Smooth muscle cell (in vitro differentiated cells): ENCODE data around the gene SDK2. TPM values are rescaled to one million over a fixed set of nuclear protein-coding genes. Genes with fewer than 3 reads are reported as not detected.

ENCODE experiments used
- DNase-seq: peaks from one replicate; lab custom pipeline; 2025; ENCODE audit not compliant: unreplicated experiment; lab: John Stamatoyannopoulos, UW
- H2AFZ ChIP-seq: fragments of 200-600 bp; sonication (generic); 2 replicates; pipeline ENCODE4 v1.6.0; 2016; ENCODE audit warnings: antibody characterized with exemption, low read depth, mild to moderate bottlenecking
- H3F3A ChIP-seq: fragments of 200-600 bp; sonication (generic); 2 replicates; pipeline ENCODE4 v1.6.0; 2017; ENCODE audit warnings: antibody characterized with exemption, low read depth
- H3K27ac ChIP-seq: fragments of 200-600 bp; sonication (generic); 2 replicates; pipeline ENCODE4 v1.5.1; 2016; ENCODE audit warnings: low read depth, mild to moderate bottlenecking
- H3K27me3 ChIP-seq: fragments of 200-600 bp; sonication (generic); 2 replicates; pipeline ENCODE4 v1.6.1; 2016; ENCODE audit warnings: low read depth, mild to moderate bottlenecking
- H3K36me3 ChIP-seq: fragments of 200-600 bp; sonication (generic); 2 replicates; pipeline ENCODE4 v1.5.1; 2016; ENCODE audit warnings: low read depth
- H3K4me1 ChIP-seq: fragments of 200-600 bp; sonication (generic); 2 replicates; pipeline ENCODE4 v1.5.1; 2016; ENCODE audit warnings: low read depth
- H3K4me2 ChIP-seq: fragments of 200-600 bp; sonication (generic); 2 replicates; pipeline ENCODE4 v1.6.0; 2016; ENCODE audit warnings: mild to moderate bottlenecking
- H3K4me3 ChIP-seq: fragments of 200-600 bp; sonication (generic); 2 replicates; pipeline ENCODE4 v1.5.1; 2016; ENCODE audit warnings: mild to moderate bottlenecking
- H3K79me2 ChIP-seq: fragments of 200-600 bp; sonication (generic); 2 replicates; pipeline ENCODE4 v1.6.0; 2016; ENCODE audit warnings: low read depth, mild to moderate bottlenecking
- H3K9ac ChIP-seq: fragments of 200-600 bp; sonication (generic); 2 replicates; pipeline ENCODE4 v1.6.0; 2016; ENCODE audit warnings: low read depth
- H3K9me3 ChIP-seq: fragments of 200-600 bp; sonication (generic); replicated peaks from 2 replicates; pipeline ENCODE4 v1.5.1; 2016; ENCODE audit warnings: low read depth
- H4K20me1 ChIP-seq: fragments of 200-600 bp; sonication (generic); 2 replicates; pipeline ENCODE4 v1.6.0; 2016; ENCODE audit warnings: low read depth
- CTCF ChIP-seq: fragments of 200-600 bp; sonication (generic); IDR thresholded peaks from 2 replicates; pipeline ENCODE4 v1.5.1; 2017; ENCODE audit warnings: borderline replicate concordance, mild to moderate bottlenecking, antibody characterized with exemption; ENCODE audit not compliant: insufficient read depth, poor library complexity, severe bottlenecking
- WGBS: methylation state at CpG from one replicate; pipeline ENCODE4 v1.1.7; 2016; ENCODE audit warnings: low lambda C conversion rate; 5-methylcytosine and 5-hydroxymethylcytosine counted together
- polyA plus RNA-seq: library from polyadenylated mRNA; unstranded; fragments of >200 nt; fragmentation: Nextera tagmentation; extraction: Ambion mirVana; gene quantifications from 2 replicates; pipeline ENCODE4 v1.2.1, GENCODE V29; 2016
- total RNA-seq: library from RNA; depleted of rRNA; stranded (reverse); fragments of >200 nt; gene quantifications from 2 replicates; pipeline ENCODE4 v1.2.3, GENCODE V29; 2014

Gene SDK2
- total and polyA plus RNA-seq, 2 experiments from 2014 or later: 4.6 to 6.5 TPM

- no peak overlapping the region for H3K4me3 ChIP-seq
- no peak overlapping the region for H3K9ac ChIP-seq
- WGBS: 83% methylated on average over 9 of the region's 9 CpGs
- H3K4me2 ChIP-seq: no peak overlapping the region
- no peaks in the 10 kb centered on the region for H3F3A ChIP-seq
- H3K4me1 ChIP-seq: peaks cover 17% of the 10 kb centered on the region
- H3K36me3 ChIP-seq: no peaks in the 10 kb centered on the region
- H3K79me2 ChIP-seq: peaks cover 4% of the 10 kb centered on the region
- no peak overlapping the region for H3K27ac ChIP-seq
- DNase-seq: no peak
- TF ChIP-seq CTCF: no peak
- no peaks in the 10 kb centered on the region for H3K27me3 ChIP-seq
- no peak overlapping the region for H2AFZ ChIP-seq
- no peaks in the 10 kb centered on the region for H3K9me3 ChIP-seq
- H4K20me1 ChIP-seq: peaks cover 44% of the 10 kb centered on the region
Observed at GRCh38 chr17:73542323-73542722, 101.9 kb downstream of the SDK2 start.

- no peak overlapping the region for H3K9ac ChIP-seq
- no peaks in the 10 kb centered on the region for H3K36me3 ChIP-seq
- no peaks in the 10 kb centered on the region for H3K27me3 ChIP-seq
- peaks cover 40% of the 10 kb centered on the region for H4K20me1 ChIP-seq
- no peak overlapping the region for H3K4me2 ChIP-seq
- H2AFZ ChIP-seq: no peak overlapping the region
- no peak overlapping the region for H3K4me3 ChIP-seq
- no peaks in the 10 kb centered on the region for H3K9me3 ChIP-seq
- peaks cover 4% of the 10 kb centered on the region for H3K79me2 ChIP-seq
- H3K4me1 ChIP-seq: peaks cover 24% of the 10 kb centered on the region
- TF ChIP-seq CTCF: no peak
- H3K27ac ChIP-seq: no peak overlapping the region
- no peaks in the 10 kb centered on the region for H3F3A ChIP-seq
- WGBS: 91% methylated on average over 16 of the region's 16 CpGs
- DNase-seq: no peak
Observed at GRCh38 chr17:73541561-73541981, 102.7 kb downstream of the SDK2 start.

GRCh38 chr17:73541111-73541510, 103.1 kb downstream of the SDK2 start:
- 89% methylated on average over 6 of the region's 6 CpGs for WGBS
- Histone ChIP-seq H4K20me1 (peaks cover 35% of the 10 kb centered on the region), H3F3A (no peaks in the 10 kb centered on the region), H3K36me3 (no peaks in the 10 kb centered on the region), H3K9ac (no peak overlapping the region), H2AFZ (no peak overlapping the region), H3K79me2 (peaks cover 4% of the 10 kb centered on the region), H3K27me3 (no peaks in the 10 kb centered on the region), H3K4me1 (peaks cover 29% of the 10 kb centered on the region), H3K9me3 (no peaks in the 10 kb centered on the region), H3K4me3 (no peak overlapping the region), H3K27ac (no peak overlapping the region), H3K4me2 (no peak overlapping the region)
- no peak for TF ChIP-seq CTCF
- no peak for DNase-seq

GRCh38 chr17:73539166-73539565, 105.1 kb downstream of the SDK2 start:
- Histone ChIP-seq H3K36me3 (no peaks in the 10 kb centered on the region), H3K9me3 (no peaks in the 10 kb centered on the region), H3K9ac (no peak overlapping the region), H4K20me1 (peaks cover 31% of the 10 kb centered on the region), H2AFZ (no peak overlapping the region), H3K79me2 (peaks cover 4% of the 10 kb centered on the region), H3K4me1 (peaks cover 33% of the 10 kb centered on the region), H3K27me3 (no peaks in the 10 kb centered on the region), H3K4me2 (no peak overlapping the region), H3K4me3 (no peak overlapping the region), H3F3A (no peaks in the 10 kb centered on the region), H3K27ac (no peak overlapping the region)
- TF ChIP-seq CTCF: no peak
- no peak for DNase-seq
- WGBS: 34% methylated on average over 8 of the region's 9 CpGs
